ENCODE measurements around the gene DNAJA2.

Gene DNAJA2

GRCh38 chr16:46927273-46927672, 46.2 kb downstream of the DNAJA2 start:
- no peak for DNase-seq (ENCODE audit: low read depth)

- no peak for DNase-seq (ENCODE audit: low read depth)
Measured at GRCh38 chr16:46926470-46927225, 46.8 kb downstream of the DNAJA2 start.

GRCh38 chr16:46924402-46924801, 49.1 kb downstream of the DNAJA2 start:
- no peak for DNase-seq (ENCODE audit: low read depth)

DNA sequence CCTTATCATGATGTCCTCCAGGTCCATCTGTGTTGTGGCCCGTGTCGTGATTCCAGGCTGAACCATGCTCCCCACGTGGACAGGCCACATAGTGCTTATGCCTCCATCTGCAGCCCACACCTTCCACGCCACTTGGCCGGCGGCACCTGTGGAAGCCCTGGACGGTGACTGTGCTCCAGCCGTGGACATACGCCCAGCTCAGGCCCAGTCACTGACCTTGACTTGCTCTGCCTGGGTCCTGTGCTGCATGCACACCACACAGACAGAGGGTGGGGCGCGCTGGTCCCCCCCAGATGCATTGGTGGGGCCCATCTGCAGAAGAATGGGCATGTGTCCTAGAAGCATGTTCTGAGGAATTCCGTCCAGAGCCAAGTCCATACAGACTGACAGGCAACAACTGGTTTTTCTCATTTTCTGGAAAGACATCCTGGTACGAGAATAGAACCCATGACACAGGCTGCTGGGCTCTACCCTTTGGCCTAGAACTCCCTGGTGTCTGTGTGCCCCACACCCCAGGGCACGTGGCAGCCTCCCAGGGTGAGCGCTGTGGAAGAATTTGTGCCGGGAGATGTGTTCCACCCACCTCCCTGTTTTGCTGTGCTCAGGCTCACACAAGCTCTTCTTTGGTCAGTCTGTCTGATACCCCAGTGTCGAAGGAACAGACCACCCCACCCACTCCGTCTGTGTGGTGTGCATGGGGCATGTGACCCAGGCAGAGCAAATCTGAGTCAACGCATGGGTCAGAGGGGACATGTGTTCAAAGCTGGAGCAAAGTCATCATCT, 49.8 kb downstream of the DNAJA2 start:
- DNase-seq (ENCODE audit: low read depth), result no peak

GRCh38 chr16:46922239-46922638, 51.2 kb downstream of the DNAJA2 start:
- no peak for DNase-seq (ENCODE audit: low read depth)

GRCh38 chr16:46920402-46921068, 52.9 kb downstream of the DNAJA2 start:
- no peak for DNase-seq (ENCODE audit: low read depth)

DNA sequence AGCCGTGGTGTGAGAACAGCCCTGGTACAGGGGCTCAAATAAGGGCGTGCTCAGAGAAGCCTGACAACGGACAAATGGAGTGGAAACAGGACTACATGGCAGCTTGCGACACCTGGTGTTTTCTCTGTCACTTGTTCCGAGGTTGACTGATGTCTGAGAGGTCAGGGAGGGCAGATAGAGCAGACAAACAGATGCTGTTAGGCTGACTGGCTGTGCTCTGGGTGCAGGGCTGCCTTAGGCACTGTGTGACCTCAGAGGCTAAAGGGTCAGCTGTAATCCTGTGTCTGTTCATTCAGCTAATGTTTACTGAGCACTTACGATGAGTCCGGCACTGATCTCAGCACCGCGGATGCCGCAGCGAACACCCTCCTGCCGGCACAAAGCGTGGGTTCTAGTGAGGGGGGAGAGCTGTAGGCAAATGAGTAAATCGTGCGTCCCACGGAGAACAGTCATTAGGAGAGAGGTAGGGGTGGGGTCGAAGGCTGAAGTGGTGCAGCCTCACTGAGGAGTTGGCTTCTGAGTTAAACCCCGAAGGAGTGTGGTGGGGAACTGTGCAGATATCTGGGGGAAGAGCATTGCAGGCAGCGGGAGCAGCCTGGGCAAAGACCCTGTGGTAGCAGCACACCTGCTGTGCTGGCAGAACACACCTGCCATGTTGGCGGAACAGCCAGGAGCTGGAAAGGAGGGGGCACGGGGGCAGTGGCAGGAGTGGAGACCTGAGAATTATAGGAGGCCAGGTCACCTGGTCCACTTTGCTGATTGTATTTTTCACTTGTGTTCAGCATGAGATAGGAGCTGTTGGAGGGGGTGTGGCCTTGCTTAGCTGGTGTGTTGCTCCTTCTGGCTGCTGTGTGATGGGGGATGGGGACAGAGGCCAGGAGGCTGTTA, 54.3 kb downstream of the DNAJA2 start:
- DNase-seq (ENCODE audit: low read depth), result no peak

DNA sequence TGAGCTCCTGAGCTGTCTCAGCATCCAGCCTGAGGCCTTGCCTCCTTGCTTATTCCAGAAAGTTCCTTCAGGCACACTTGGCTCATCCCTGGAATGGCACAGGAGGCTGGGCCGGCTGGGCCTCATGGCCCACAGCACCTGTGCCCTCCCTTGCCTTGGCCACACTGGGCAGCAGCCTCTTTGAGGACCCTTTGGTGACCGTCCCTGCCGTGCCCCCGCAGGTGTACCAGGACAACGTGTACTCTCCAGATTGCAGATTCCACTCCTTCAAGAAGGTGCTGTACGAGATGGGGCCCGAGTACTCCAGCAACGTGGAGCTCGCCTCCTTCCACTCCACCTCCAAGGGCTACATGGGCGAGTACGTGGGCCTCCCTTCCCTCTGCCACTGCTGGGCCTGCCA, 55.1 kb downstream of the DNAJA2 start:
- DNase-seq (ENCODE audit: low read depth), result no peak

DNA sequence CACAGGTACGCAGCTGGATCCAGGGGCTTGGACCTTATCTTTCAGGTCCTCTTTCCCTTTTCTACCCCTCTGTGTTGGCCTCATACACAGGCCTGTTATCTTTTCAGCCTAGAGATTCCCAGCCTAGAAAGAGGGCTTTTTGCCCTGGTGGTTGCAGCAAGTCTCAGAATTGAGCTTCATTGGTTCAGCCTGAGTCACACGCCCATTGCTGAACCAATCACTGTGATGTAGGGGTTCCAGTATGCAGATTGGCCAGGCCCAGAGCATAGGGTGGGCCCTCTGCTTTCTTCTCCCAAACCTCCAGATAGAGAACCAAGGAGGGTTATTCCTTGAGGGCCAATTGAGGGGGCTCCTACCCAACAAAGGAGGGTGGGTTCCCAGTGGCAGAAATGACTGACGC, 56.5 kb downstream of the DNAJA2 start:
- DNase-seq (ENCODE audit: low read depth), result peak; percentile 25

- DNase-seq (ENCODE audit: low read depth), result no peak
Measured at GRCh38 chr16:46915483-46916025, 57.9 kb downstream of the DNAJA2 start.

DNA sequence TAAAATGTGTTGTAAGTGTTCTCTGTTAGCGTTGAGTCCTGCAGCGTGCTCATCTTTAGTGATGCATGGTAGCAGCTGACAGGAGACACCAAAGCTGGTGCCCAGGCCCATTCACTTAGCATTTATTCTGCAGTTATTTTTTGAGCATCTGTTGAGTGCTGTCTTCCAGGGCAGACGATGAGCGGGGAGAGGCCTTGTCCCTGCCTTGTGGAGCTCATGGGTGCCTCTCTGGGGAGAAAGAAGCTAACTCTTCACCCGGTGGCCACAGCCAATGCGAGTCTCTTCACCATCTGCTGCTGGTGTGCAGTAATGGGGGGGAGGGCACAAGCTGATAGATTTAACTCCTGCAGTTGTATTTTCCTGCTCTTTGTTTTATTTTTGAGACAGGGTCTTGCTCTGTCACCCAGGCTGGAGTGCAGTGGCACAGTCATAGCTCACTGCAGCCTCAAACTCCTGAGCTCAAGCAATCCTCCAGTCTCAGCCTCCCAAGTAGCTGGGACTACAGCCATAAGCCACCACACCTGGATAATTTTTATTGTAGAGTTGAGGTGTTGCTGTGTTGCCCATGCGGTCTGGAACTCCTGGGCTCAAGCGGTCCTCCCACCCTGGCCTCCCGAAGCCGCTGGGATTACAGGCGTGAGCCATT, 58.8 kb downstream of the DNAJA2 start:
- no peak for DNase-seq (ENCODE audit: low read depth)

DNA sequence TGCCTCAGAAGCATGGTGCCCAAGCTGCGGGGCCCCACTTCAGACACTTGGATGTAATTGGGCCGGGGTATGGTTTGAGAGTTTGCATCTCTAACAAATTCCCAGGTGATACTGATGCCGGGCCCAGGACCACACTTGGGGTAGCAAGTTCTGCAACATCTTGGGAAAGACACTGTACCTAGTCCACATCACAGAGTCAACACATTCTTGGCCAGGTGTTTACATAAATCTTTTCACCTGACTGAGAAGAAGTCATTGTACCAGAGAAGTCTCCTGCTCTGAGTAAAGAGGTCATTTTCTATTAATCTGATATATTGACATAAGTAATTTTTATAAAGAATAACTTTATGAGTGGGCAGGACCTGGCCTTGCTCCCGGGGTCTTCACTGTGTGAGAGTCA, 61.8 kb downstream of the DNAJA2 start:
- no peak for DNase-seq (ENCODE audit: low read depth)

DNA sequence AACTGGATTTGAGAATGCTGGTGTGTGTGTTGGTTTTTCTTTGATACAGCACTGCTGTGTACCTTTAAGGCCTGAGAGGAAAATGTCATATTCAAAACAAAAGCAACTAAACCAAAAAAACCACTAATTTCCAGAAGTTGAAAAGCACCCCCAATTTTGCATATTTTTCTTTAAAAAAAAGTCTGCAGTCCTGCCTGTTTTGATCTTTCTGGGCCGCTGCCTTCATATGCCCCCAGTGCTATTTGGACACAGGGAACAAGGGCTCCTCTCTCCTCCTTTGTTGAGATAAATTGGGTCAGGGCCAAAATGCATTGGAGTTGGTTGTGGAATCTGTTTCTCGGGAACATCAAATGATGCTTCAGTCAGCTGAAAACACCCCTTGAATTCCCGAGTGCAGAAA, 62.4 kb downstream of the DNAJA2 start:
- DNase-seq (ENCODE audit: low read depth), result no peak

DNA sequence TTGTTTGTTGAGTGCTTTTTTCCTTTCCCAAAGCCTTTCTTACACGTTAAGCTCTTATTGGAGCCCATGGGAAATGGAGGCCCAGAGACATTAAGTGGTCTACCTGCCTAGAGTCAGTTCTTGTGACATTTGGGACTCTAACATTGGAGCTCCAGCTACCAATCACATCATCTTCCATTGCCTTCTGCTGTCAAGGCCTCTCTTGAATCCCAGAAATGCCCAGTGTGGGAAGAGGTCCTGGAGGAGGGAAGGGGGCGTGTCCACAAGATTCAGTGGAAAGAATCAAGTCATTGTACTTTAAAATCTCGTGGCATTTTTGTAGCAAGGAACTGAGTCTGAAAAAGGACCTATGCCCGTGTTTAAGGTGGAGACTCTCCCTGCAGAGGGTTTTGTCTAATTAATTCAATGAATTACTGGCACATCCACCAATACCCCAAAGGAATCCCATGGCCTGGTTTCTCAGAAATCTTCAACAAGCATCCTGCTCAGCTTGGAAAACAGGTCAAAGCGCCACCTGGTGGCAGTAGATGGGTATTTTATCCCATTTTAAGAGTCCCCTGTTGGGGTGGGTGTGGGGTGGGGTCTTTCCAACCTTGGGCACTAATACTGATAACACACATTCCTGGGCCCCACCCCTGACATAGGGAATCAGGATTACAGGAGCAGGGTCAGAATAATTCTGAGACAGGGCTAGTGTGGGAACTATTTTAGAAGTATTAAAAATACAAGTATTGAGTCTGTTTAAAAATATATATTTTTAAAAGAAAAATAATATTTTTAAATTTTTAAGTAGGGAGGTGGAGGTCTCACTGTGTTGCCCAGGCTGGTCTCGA, 64.7 kb downstream of the DNAJA2 start:
- DNase-seq (ENCODE audit: low read depth), result peak; percentile 64

DNA sequence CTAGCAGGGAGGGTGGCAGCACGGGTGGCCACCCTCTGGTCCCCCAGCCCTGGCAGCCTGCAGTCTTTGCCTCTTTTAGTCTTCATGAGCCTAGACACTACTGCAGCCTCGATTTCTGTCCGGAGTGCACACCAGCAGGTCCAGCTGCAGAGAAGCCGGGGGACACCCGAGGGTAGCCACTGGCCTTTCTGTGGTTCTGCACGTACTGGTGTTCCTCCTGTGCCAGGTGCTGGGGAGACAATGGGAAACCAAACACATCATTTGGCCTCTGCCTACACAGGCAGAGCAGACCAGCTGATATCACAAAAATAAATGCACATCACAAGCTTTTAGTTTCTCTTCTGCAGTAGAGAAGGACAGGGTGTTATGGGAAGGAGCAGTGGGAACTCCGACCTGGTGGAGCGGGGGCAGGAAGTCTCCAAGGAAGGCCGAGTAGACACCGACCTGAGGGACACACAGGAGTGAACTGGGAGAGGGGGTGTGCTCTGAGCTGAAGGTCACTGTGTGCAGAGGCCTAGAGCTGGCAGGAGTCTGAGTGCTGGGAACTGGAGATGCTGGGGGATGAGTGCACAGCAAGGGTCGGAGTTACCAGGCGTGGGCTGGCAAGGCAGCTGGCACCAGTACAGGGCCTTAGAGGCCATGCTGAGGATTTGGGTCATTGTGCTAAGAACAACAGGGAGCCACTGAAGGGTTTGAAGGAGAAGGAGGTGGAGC, 66.3 kb downstream of the DNAJA2 start:
- no peak for DNase-seq (ENCODE audit: low read depth)

DNA sequence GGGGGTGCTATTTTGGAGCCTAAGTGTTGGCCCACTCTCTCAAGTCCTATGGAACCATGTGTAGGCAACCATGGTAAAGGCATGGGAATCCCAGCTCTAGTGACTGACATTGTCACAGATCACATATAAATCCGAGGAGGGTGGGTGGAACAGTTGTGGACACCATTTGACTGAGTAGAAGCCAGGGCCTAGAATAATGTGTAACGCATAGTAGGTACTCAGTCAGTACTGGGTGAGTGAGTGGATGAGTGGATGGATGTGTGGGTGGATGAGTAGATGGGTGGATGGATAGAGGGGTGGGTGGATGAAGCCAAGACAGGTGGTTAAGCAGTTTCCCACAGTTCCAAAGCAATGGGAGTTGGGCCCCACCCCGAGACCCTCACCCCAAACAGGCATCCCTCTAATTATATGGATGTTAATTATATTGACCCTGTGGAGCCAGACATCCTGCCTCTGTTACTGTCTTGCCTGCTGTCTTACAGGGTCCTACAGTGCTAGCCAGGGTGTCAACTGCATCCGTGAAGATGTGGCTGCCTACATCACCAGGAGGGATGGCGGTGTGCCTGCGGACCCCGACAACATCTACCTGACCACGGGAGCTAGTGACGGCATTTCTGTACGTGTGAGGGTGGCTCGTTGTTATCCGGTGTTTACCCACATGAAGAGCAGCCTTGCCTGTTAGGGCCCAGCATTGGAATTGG, 67.0 kb downstream of the DNAJA2 start:
- DNase-seq (ENCODE audit: low read depth), result no peak
